ENCODE measurements around the gene ARHGAP21.

ARHGAP21 gene

DNA sequence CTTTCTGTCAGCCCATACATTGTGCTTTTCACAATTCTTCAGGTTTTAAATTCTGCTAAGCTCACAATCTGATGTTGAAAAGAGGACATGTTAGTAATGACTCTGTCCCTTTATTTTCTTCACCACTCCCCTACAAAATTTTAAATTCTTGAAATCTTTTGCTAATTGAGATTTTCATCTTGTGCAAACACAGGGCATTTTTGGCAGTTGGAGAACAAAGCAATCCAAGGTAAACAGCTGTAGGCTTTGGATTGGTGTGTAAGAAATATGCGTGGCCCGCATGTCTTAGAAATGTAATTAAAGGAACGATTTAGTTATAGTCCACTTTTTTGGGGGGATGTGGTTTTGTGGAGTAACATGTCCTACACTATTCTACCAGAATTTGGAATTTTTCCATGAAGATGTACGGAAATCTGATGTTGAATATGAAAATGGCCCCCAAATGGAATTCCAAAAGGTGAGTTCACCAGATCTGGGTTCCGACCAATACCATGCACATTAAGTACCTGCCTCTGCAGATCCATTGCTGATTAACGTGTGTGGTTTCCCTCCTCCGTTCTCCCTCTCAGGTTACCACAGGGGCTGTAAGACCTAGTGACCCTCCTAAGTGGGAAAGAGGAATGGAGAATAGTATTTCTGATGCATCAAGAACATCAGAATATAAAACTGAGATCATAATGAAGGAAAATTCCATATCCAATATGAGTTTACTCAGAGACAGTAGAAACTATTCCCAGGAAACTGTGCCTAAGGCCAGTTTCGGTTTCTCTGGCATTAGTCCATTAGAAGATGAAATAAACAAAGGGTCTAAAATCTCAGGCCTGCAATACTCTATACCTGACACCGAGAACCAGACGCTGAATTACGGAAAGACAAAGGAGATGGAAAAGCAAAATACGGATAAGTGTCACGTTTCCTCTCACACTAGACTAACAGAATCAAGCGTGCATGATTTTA lies 181.1 kb downstream of the ARHGAP21 start:
- TF ChIP-seq, protein P1, sequence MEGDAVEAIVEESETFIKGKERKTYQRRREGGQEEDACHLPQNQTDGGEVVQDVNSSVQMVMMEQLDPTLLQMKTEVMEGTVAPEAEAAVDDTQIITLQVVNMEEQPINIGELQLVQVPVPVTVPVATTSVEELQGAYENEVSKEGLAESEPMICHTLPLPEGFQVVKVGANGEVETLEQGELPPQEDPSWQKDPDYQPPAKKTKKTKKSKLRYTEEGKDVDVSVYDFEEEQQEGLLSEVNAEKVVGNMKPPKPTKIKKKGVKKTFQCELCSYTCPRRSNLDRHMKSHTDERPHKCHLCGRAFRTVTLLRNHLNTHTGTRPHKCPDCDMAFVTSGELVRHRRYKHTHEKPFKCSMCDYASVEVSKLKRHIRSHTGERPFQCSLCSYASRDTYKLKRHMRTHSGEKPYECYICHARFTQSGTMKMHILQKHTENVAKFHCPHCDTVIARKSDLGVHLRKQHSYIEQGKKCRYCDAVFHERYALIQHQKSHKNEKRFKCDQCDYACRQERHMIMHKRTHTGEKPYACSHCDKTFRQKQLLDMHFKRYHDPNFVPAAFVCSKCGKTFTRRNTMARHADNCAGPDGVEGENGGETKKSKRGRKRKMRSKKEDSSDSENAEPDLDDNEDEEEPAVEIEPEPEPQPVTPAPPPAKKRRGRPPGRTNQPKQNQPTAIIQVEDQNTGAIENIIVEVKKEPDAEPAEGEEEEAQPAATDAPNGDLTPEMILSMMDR (IDR thresholded peaks at IDR 0.05; ENCODE audit: low read depth, low read length, missing control alignments) = no peak
- DNase-seq (ENCODE audit: low read depth) = no peak
- H3K4me3 ChIP-seq (ENCODE audit: low read depth, low read length) = no peak overlapping the region

DNA sequence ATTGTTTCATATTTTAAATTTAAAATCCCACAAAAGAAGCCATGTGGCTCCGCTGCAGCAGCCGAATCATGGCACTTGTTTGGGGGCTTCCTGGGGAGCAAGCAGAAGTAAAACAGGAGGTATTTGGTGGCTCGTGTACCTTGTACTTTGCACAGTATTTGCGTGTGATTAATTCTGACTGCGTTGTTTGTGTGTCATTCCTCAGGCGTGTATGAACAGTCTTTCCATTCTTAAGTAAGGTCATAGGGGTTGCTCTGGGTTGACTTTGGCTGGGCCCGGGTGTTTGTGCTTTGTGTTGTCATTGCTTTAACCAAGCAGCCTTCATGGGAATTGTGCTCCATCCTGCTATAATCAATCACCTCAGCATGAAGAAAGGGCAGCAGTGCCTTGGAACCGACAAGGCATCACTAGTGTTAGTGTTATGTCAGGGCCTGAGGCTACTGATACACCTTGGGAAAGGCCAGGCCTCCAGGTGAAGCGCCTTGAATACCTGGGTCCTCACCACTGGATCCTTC lies 182.4 kb downstream of the ARHGAP21 start:
- H3K4me3 ChIP-seq (ENCODE audit: low read depth, low read length) = no peak overlapping the region
- TF ChIP-seq, protein P1 (IDR thresholded peaks at IDR 0.05; ENCODE audit: low read depth, low read length, missing control alignments) = no peak
- DNase-seq (ENCODE audit: low read depth) = no peak

DNA sequence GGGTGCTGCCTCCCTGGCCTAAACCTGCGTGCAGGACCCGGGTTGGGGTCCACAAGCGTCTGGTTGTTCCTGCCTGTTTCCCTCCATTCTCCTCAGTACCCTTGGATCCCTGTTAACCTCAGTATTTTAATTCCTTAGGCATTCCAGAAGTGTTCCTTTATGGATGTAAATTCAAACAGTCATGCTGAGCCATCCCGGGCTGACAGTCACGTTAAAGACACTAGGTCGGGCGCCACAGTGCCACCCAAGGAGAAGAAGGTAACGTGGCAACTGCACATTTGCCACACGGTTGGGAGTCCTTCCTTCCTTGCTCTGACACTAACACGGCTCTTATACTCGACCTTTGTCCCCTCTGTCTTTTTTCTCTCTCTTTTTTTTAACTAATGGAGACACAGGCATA lies 187.1 kb downstream of the ARHGAP21 start:
- DNase-seq (ENCODE audit: low read depth) = no peak
- H3K4me3 ChIP-seq (ENCODE audit: low read depth, low read length) = no peak overlapping the region
- TF ChIP-seq, protein P1 (IDR thresholded peaks at IDR 0.05; ENCODE audit: low read depth, low read length, missing control alignments) = no peak

DNA sequence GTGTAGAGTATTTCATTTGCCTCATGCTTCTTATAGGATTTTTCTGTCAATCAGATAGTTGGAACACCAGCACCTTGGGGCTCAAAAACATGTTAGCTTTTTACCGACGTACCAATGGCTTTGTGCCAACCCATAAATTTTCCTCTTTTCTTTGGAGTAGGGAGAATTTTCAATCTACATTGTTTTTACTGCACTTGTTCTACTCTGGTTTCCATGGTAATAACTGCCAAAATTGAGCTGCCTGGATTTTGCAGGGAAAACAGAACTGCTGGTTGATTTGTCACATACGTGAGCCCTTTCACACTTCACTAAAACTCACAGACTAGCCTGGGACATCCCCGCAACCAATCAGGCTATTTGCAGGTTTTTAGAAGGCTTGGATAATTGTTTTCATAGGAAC lies 189.7 kb downstream of the ARHGAP21 start:
- no peak for DNase-seq (ENCODE audit: low read depth)
- no peak overlapping the region for H3K4me3 ChIP-seq (ENCODE audit: low read depth, low read length)
- TF ChIP-seq, protein P1 (IDR thresholded peaks at IDR 0.05; ENCODE audit: low read depth, low read length, missing control alignments) = no peak
